ENCODE measurements around the gene AQP12A.

DNA sequence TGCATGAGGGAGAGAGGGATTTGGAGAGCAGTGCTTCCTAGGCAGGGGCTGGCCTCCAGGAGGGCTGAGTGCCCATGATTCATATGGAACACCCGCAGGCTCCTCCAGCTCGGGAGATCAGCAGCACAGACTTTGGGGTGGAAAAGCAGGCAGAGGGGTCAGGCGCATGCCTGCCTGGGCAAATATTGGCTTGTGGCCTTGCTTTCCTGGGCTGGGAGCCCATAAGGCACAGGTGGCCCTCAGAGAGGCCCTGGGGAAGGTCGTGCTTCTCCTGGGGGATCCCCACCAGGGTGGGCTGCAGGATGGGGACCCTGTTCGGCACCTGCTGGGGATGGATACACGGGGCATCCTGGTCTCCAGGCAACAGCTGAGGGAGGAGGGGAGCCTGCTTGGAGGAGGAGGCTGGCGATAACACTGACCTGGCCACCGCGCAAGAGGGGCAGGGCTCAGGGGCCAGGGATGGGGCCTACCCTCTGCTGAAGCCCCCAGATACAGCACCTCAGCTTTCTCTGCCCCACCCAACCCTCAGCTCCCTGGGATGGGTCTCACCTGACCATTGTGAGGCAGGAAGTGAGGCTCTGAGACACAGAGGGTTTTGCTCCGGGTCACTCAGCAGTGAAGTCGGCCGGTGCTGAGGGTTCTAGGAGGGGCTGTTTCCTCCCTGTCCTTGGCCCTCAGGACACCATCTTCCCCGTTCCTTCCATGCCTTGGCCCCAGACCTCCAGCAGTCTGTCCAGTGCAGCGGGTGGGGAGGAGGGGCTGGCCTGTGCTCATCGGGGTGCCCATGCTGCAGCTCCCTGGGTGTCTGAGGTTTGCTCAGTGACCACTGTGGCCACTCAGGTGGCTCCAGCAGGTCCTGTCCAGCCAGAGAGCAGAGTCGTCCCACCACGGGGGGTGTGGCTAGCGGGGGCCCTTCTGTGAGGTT, 12.0 kb downstream of the AQP12A start:
- TF ChIP-seq, protein P1, sequence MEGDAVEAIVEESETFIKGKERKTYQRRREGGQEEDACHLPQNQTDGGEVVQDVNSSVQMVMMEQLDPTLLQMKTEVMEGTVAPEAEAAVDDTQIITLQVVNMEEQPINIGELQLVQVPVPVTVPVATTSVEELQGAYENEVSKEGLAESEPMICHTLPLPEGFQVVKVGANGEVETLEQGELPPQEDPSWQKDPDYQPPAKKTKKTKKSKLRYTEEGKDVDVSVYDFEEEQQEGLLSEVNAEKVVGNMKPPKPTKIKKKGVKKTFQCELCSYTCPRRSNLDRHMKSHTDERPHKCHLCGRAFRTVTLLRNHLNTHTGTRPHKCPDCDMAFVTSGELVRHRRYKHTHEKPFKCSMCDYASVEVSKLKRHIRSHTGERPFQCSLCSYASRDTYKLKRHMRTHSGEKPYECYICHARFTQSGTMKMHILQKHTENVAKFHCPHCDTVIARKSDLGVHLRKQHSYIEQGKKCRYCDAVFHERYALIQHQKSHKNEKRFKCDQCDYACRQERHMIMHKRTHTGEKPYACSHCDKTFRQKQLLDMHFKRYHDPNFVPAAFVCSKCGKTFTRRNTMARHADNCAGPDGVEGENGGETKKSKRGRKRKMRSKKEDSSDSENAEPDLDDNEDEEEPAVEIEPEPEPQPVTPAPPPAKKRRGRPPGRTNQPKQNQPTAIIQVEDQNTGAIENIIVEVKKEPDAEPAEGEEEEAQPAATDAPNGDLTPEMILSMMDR (IDR thresholded peaks at IDR 0.05; ENCODE audit: insufficient read depth, low read length, poor library complexity, severe bottlenecking) = no peak
- TF ChIP-seq EZH2phosphoT487 (conservative IDR thresholded peaks at IDR 0.05; ENCODE audit: low read length) = no peak
